ENCODE data around the gene SCARB1. TPM values are rescaled to one million over a fixed set of nuclear protein-coding genes. Genes with fewer than 3 reads are reported as not detected.

Gene SCARB1
- total and polyA plus RNA-seq, 2 of the 13 experiments (the other 11 are each of a cell fraction or from before 2014, with no cell fraction given) = 63.4 to 160 TPM

DNA sequence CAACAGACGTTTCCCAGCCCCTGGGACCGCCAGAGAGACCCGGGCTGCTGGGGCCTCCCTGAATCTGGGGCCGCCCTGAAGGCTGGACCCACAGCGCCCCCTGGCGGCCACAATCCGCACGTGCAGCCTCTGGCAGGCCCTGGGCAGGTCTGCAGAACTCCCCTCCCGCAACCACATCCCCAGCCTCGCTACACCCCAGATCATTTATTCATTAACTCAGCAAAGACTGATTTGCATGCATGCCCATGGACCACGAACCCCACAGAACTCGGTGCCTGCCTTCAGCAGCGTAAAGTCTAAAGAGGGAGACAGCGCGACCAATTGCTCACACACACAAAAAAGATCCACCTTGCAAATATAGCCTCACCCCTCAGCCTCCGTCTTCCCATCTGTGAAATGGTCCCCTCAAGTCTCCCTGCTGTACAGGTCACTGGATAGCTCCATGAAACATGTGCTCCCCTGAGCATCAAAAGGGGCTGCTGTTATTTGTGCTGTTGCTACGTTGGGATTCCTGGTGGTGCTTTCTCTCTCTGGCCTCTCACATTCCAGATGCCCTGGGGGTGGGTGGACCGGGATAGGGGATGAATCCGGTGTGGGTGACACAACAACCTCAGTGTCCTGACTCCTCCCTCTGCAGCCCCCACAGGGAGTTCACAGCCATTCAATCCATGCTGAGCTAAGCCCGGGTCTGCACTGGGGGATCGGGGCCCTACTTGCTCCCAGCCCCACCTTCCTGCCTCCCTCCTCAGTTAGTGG lies 96.4 kb downstream of the SCARB1 start (continued):
- TF ChIP-seq, protein P1, sequence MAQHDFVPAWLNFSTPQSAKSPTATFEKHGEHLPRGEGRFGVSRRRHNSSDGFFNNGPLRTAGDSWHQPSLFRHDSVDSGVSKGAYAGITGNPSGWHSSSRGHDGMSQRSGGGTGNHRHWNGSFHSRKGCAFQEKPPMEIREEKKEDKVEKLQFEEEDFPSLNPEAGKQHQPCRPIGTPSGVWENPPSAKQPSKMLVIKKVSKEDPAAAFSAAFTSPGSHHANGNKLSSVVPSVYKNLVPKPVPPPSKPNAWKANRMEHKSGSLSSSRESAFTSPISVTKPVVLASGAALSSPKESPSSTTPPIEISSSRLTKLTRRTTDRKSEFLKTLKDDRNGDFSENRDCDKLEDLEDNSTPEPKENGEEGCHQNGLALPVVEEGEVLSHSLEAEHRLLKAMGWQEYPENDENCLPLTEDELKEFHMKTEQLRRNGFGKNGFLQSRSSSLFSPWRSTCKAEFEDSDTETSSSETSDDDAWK (CRISPR knock-in tag; IDR thresholded peaks at IDR 0.05) = no peak
- TF ChIP-seq FOXM1 (CRISPR knock-in tag; IDR thresholded peaks at IDR 0.05) (no peak), MIER3 (CRISPR knock-in tag; IDR thresholded peaks at IDR 0.05; ENCODE audit: borderline replicate concordance) (no peak; the same call in 1 of the 2 replicates), NFIC (IDR thresholded peaks at IDR 0.05; ENCODE audit: low read length) (no peak), ZNF605 (CRISPR knock-in tag; IDR thresholded peaks at IDR 0.05) (no peak), ZNF430 (CRISPR knock-in tag; IDR thresholded peaks at IDR 0.05) (no peak), MAFG (CRISPR knock-in tag; IDR thresholded peaks at IDR 0.05) (no peak), ZNF775 (CRISPR knock-in tag; IDR thresholded peaks at IDR 0.05; ENCODE audit: borderline replicate concordance) (no peak)
- TF ChIP-seq, protein P2, sequence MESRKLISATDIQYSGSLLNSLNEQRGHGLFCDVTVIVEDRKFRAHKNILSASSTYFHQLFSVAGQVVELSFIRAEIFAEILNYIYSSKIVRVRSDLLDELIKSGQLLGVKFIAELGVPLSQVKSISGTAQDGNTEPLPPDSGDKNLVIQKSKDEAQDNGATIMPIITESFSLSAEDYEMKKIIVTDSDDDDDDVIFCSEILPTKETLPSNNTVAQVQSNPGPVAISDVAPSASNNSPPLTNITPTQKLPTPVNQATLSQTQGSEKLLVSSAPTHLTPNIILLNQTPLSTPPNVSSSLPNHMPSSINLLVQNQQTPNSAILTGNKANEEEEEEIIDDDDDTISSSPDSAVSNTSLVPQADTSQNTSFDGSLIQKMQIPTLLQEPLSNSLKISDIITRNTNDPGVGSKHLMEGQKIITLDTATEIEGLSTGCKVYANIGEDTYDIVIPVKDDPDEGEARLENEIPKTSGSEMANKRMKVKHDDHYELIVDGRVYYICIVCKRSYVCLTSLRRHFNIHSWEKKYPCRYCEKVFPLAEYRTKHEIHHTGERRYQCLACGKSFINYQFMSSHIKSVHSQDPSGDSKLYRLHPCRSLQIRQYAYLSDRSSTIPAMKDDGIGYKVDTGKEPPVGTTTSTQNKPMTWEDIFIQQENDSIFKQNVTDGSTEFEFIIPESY (CRISPR knock-in tag; IDR thresholded peaks at IDR 0.05) = no peak
- TF ChIP-seq, protein P3, sequence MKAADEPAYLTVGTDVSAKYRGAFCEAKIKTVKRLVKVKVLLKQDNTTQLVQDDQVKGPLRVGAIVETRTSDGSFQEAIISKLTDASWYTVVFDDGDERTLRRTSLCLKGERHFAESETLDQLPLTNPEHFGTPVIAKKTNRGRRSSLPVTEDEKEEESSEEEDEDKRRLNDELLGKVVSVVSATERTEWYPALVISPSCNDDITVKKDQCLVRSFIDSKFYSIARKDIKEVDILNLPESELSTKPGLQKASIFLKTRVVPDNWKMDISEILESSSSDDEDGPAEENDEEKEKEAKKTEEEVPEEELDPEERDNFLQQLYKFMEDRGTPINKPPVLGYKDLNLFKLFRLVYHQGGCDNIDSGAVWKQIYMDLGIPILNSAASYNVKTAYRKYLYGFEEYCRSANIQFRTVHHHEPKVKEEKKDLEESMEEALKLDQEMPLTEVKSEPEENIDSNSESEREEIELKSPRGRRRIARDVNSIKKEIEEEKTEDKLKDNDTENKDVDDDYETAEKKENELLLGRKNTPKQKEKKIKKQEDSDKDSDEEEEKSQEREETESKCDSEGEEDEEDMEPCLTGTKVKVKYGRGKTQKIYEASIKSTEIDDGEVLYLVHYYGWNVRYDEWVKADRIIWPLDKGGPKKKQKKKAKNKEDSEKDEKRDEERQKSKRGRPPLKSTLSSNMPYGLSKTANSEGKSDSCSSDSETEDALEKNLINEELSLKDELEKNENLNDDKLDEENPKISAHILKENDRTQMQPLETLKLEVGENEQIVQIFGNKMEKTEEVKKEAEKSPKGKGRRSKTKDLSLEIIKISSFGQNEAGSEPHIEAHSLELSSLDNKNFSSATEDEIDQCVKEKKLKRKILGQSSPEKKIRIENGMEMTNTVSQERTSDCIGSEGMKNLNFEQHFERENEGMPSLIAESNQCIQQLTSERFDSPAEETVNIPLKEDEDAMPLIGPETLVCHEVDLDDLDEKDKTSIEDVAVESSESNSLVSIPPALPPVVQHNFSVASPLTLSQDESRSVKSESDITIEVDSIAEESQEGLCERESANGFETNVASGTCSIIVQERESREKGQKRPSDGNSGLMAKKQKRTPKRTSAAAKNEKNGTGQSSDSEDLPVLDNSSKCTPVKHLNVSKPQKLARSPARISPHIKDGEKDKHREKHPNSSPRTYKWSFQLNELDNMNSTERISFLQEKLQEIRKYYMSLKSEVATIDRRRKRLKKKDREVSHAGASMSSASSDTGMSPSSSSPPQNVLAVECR (CRISPR knock-in tag; IDR thresholded peaks at IDR 0.05; ENCODE audit: borderline replicate concordance) = no peak
- TF ChIP-seq, protein P4, sequence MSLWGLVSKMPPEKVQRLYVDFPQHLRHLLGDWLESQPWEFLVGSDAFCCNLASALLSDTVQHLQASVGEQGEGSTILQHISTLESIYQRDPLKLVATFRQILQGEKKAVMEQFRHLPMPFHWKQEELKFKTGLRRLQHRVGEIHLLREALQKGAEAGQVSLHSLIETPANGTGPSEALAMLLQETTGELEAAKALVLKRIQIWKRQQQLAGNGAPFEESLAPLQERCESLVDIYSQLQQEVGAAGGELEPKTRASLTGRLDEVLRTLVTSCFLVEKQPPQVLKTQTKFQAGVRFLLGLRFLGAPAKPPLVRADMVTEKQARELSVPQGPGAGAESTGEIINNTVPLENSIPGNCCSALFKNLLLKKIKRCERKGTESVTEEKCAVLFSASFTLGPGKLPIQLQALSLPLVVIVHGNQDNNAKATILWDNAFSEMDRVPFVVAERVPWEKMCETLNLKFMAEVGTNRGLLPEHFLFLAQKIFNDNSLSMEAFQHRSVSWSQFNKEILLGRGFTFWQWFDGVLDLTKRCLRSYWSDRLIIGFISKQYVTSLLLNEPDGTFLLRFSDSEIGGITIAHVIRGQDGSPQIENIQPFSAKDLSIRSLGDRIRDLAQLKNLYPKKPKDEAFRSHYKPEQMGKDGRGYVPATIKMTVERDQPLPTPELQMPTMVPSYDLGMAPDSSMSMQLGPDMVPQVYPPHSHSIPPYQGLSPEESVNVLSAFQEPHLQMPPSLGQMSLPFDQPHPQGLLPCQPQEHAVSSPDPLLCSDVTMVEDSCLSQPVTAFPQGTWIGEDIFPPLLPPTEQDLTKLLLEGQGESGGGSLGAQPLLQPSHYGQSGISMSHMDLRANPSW (CRISPR knock-in tag; IDR thresholded peaks at IDR 0.05; ENCODE audit: borderline replicate concordance) = no peak
- TF ChIP-seq, protein P5, sequence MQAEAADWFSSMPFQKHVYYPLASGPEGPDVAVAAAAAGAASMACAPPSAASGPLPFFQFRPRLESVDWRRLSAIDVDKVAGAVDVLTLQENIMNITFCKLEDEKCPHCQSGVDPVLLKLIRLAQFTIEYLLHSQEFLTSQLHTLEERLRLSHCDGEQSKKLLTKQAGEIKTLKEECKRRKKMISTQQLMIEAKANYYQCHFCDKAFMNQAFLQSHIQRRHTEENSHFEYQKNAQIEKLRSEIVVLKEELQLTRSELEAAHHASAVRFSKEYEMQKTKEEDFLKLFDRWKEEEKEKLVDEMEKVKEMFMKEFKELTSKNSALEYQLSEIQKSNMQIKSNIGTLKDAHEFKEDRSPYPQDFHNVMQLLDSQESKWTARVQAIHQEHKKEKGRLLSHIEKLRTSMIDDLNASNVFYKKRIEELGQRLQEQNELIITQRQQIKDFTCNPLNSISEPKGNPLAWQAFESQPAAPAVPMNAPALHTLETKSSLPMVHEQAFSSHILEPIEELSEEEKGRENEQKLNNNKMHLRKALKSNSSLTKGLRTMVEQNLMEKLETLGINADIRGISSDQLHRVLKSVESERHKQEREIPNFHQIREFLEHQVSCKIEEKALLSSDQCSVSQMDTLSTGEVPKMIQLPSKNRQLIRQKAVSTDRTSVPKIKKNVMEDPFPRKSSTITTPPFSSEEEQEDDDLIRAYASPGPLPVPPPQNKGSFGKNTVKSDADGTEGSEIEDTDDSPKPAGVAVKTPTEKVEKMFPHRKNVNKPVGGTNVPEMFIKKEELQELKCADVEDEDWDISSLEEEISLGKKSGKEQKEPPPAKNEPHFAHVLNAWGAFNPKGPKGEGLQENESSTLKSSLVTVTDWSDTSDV (CRISPR knock-in tag; IDR thresholded peaks at IDR 0.05) = no peak
